ENCODE measurements around the gene ETV2.
"Not testable (repeated sequence)": the region's sequence is repeated elsewhere in the genome, so short reads cannot be mapped to it uniquely, and the experiment has no call there.

Gene ETV2

GRCh38 chr19:35657904-35658700, 16.6 kb downstream of the ETV2 start:
- DNase-seq (ENCODE audit: low spot score): no peak

GRCh38 chr19:35661995-35662340, 20.4 kb downstream of the ETV2 start:
- DNase-seq (ENCODE audit: low spot score): no peak

- no peak for DNase-seq (ENCODE audit: low spot score)
These were observed 22.4 kb downstream of the ETV2 start for GRCh38 chr19:35663981-35664380.

- DNase-seq (ENCODE audit: low spot score): no peak
These were observed 23.6 kb downstream of the ETV2 start for GRCh38 chr19:35665157-35665556.

- DNase-seq (ENCODE audit: low spot score): no peak
These were observed 24.1 kb downstream of the ETV2 start for GRCh38 chr19:35665604-35666003.

GRCh38 chr19:35666251-35666913, 24.8 kb downstream of the ETV2 start, which contains the start of gene UPK1A:
TSS of gene UPK1A (plus strand) at chr19:35666517. CDS start at chr19:35666813, 296 bp downstream.
- DNase-seq (ENCODE audit: low spot score): no peak

GRCh38 chr19:35669566-35669965, 28.0 kb downstream of the ETV2 start:
- no peak for DNase-seq (ENCODE audit: low spot score)

GRCh38 chr19:35669974-35670373, 28.4 kb downstream of the ETV2 start:
- no peak for DNase-seq (ENCODE audit: low spot score)

GRCh38 chr19:35670686-35671085, 29.1 kb downstream of the ETV2 start:
- no peak for DNase-seq (ENCODE audit: low spot score)

- no peak for DNase-seq (ENCODE audit: low spot score)
These were observed 30.3 kb downstream of the ETV2 start for GRCh38 chr19:35671818-35672217.

- DNase-seq (ENCODE audit: low spot score): no peak
These were observed 31.7 kb downstream of the ETV2 start for GRCh38 chr19:35673121-35673804.

GRCh38 chr19:35675589-35676140, 34.1 kb downstream of the ETV2 start:
- DNase-seq (ENCODE audit: low spot score): no peak

- no peak for DNase-seq (ENCODE audit: low spot score)
These were observed 48.3 kb downstream of the ETV2 start for GRCh38 chr19:35689836-35690235.

GRCh38 chr19:35691106-35691505, 49.6 kb downstream of the ETV2 start:
- not testable (repeated sequence) for DNase-seq (ENCODE audit: low spot score)

- DNase-seq (ENCODE audit: low spot score): no peak
These were observed 50.5 kb downstream of the ETV2 start for GRCh38 chr19:35692010-35692409.

GRCh38 chr19:35693422-35693821, 51.9 kb downstream of the ETV2 start:
- DNase-seq (ENCODE audit: low spot score): no peak

GRCh38 chr19:35693835-35694599, 52.5 kb downstream of the ETV2 start:
- DNase-seq (ENCODE audit: low spot score): peak; percentile 93
